Middle frontal gyrus (tissue), 1 donor: ENCODE measurements around the gene HEATR5A.
A peak's percentile ranks its signal among the peaks of the same experiment; 100 is the strongest.
"Not testable (repeated sequence)": the region's sequence is repeated elsewhere in the genome, so short reads cannot be mapped to it uniquely, and the experiment has no call there.

Experiments used
- DNase-seq: peaks from one replicate; pipeline ENCODE4 v3.0.0-alpha.2; 2015; ENCODE audit warnings: low spot score; ENCODE audit errors: extremely low spot score

The HEATR5A gene

GRCh38 chr14:31420319-31421111, at the start of gene HEATR5A:
HEATR5A (minus strand) TSS chr14:31420550; CDS start chr14:31402975, 17,575 bp downstream.
- peak; percentile 88 for DNase-seq

- no peak for DNase-seq
Observed at GRCh38 chr14:31466554-31466953, 46.2 kb upstream of the HEATR5A start.

GRCh38 chr14:31465111-31465510, 44.8 kb upstream of the HEATR5A start:
- DNase-seq: no peak

GRCh38 chr14:31462450-31462849, 42.1 kb upstream of the HEATR5A start:
- not testable (repeated sequence) for DNase-seq

- no peak for DNase-seq
Observed at GRCh38 chr14:31461545-31461944, 41.2 kb upstream of the HEATR5A start.

- DNase-seq: no peak
Observed at GRCh38 chr14:31457665-31458659, 37.6 kb upstream of the HEATR5A start.

- DNase-seq: peak; percentile 99
Observed at GRCh38 chr14:31456841-31457664, 36.7 kb upstream of the HEATR5A start, which contains the start of gene DTD2. DTD2 (minus strand) TSS chr14:31457506; CDS start chr14:31457393, 113 bp downstream.

- peak; percentile 27 for DNase-seq
Observed at GRCh38 chr14:31449971-31450610, 29.7 kb upstream of the HEATR5A start.

GRCh38 chr14:31449136-31449535, 28.8 kb upstream of the HEATR5A start:
- no peak for DNase-seq

- no peak for DNase-seq
Observed at GRCh38 chr14:31445703-31446102, 25.4 kb upstream of the HEATR5A start.

GRCh38 chr14:31442284-31442683, 21.9 kb upstream of the HEATR5A start:
- DNase-seq: no peak

GRCh38 chr14:31441273-31442111, 21.1 kb upstream of the HEATR5A start:
- no peak for DNase-seq

- no peak for DNase-seq
Observed at GRCh38 chr14:31440280-31440679, 19.9 kb upstream of the HEATR5A start.

GRCh38 chr14:31439561-31439960, 19.2 kb upstream of the HEATR5A start:
- DNase-seq: no peak

GRCh38 chr14:31437045-31437691, 16.8 kb upstream of the HEATR5A start:
- DNase-seq: not testable (repeated sequence)

GRCh38 chr14:31435276-31435675, 14.9 kb upstream of the HEATR5A start:
- DNase-seq: no peak

GRCh38 chr14:31430634-31431264, 10.4 kb upstream of the HEATR5A start:
- DNase-seq: no peak

- DNase-seq: no peak
Observed at GRCh38 chr14:31429791-31430190, 9.4 kb upstream of the HEATR5A start.

- no peak for DNase-seq
Observed at GRCh38 chr14:31428011-31428410, 7.7 kb upstream of the HEATR5A start.
